ENCODE data around the gene ZNF35.
A peak's percentile ranks its signal among the peaks of the same experiment; 100 is the strongest.

ZNF35 gene

GRCh38 chr3:44648564-44649229 lies at the start of gene ZNF35:
Gene ZNF35 (plus strand): TSS chr3:44648732. CDS start chr3:44651068, 2,336 bp downstream.
- peaks cover 35% of the 10 kb centered on the region for H3K36me3 Mint-ChIP-seq
- H3K9me3 Mint-ChIP-seq: peaks cover 34% of the 10 kb centered on the region
- H3K27ac Mint-ChIP-seq: peak within 1 kb of the TSS; percentile 73
- CTCF ChIA-PET: no interaction called here
- peaks cover 15% of the 10 kb centered on the region for H3K4me1 Mint-ChIP-seq
- peak; percentile 41 for DNase-seq
- H3K27me3 Mint-ChIP-seq: peaks cover 10% of the 10 kb centered on the region
- peak within 1 kb of the TSS; percentile 71 for H3K4me3 Mint-ChIP-seq

GRCh38 chr3:44601749-44602148 lies 46.8 kb upstream of the ZNF35 start:
- no peaks in the 10 kb centered on the region for H3K27me3 Mint-ChIP-seq
- CTCF ChIA-PET: no interaction called here
- no peaks in the 10 kb centered on the region for H3K4me1 Mint-ChIP-seq
- H3K27ac Mint-ChIP-seq: no peak overlapping the region
- no peak for DNase-seq
- peaks cover 2% of the 10 kb centered on the region for H3K9me3 Mint-ChIP-seq
- H3K4me3 Mint-ChIP-seq: no peak overlapping the region
- H3K36me3 Mint-ChIP-seq: no peaks in the 10 kb centered on the region

- no peaks in the 10 kb centered on the region for H3K36me3 Mint-ChIP-seq
- no peaks in the 10 kb centered on the region for H3K27me3 Mint-ChIP-seq
- peaks cover 6% of the 10 kb centered on the region for H3K9me3 Mint-ChIP-seq
- DNase-seq: no peak
- CTCF ChIA-PET: interaction anchor here (0.6 kb wide), 1 partner anchor 16 kb away, joined by 4 read pairs; no protein-coding TSS in a partner anchor
- no peaks in the 10 kb centered on the region for H3K4me1 Mint-ChIP-seq
- H3K27ac Mint-ChIP-seq: no peak overlapping the region
- H3K4me3 Mint-ChIP-seq: no peak overlapping the region
Observed at GRCh38 chr3:44612678-44613077, 35.9 kb upstream of the ZNF35 start.

- CTCF ChIA-PET: no interaction called here
- Mint-ChIP-seq H3K9me3 (no peaks in the 10 kb centered on the region), H3K36me3 (peaks cover 30% of the 10 kb centered on the region), H3K4me1 (peaks cover 27% of the 10 kb centered on the region), H3K27me3 (no peaks in the 10 kb centered on the region), H3K27ac (peak within 1 kb of the TSS; percentile 91), H3K4me3 (peak within 1 kb of the TSS; percentile 88)
- peak; percentile 69 for DNase-seq
Observed at GRCh38 chr3:44624749-44625480, 23.6 kb upstream of the ZNF35 start, which contains the start of gene ZNF197. Gene ZNF197 (plus strand): TSS chr3:44625036. CDS start chr3:44629155, 4,119 bp downstream.

- Mint-ChIP-seq H3K27me3 (no peaks in the 10 kb centered on the region), H3K4me3 (no peak overlapping the region), H3K4me1 (peaks cover 27% of the 10 kb centered on the region), H3K27ac (no peak overlapping the region), H3K9me3 (peaks cover 4% of the 10 kb centered on the region), H3K36me3 (peaks cover 56% of the 10 kb centered on the region)
- CTCF ChIA-PET: no interaction called here
- DNase-seq: no peak
Observed at GRCh38 chr3:44628716-44629115, 19.8 kb upstream of the ZNF35 start.

- Mint-ChIP-seq H3K27ac (peak overlapping the region; percentile 33), H3K4me3 (no peak overlapping the region), H3K4me1 (peaks cover 6% of the 10 kb centered on the region), H3K27me3 (no peaks in the 10 kb centered on the region), H3K9me3 (peaks cover 16% of the 10 kb centered on the region), H3K36me3 (peaks cover 76% of the 10 kb centered on the region)
- CTCF ChIA-PET: no interaction called here
- no peak for DNase-seq
Observed at GRCh38 chr3:44632193-44632592, 16.3 kb upstream of the ZNF35 start.

- Mint-ChIP-seq H3K4me3 (no peak overlapping the region), H3K9me3 (peaks cover 71% of the 10 kb centered on the region), H3K27ac (no peak overlapping the region), H3K4me1 (no peaks in the 10 kb centered on the region), H3K27me3 (no peaks in the 10 kb centered on the region), H3K36me3 (peaks cover 74% of the 10 kb centered on the region)
- DNase-seq: no peak
- CTCF ChIA-PET: no interaction called here
Observed at GRCh38 chr3:44642337-44642736, 6.2 kb upstream of the ZNF35 start.

GRCh38 chr3:44643024-44643423 lies 5.5 kb upstream of the ZNF35 start:
- CTCF ChIA-PET: no interaction called here
- H3K9me3 Mint-ChIP-seq: peaks cover 71% of the 10 kb centered on the region
- H3K4me1 Mint-ChIP-seq: peaks cover 6% of the 10 kb centered on the region
- peaks cover 73% of the 10 kb centered on the region for H3K36me3 Mint-ChIP-seq
- H3K27me3 Mint-ChIP-seq: no peaks in the 10 kb centered on the region
- H3K4me3 Mint-ChIP-seq: no peak overlapping the region
- H3K27ac Mint-ChIP-seq: no peak overlapping the region
- DNase-seq: no peak

GRCh38 chr3:44647771-44648170 lies 761 bp upstream of the ZNF35 start:
- Mint-ChIP-seq H3K36me3 (peaks cover 43% of the 10 kb centered on the region), H3K27me3 (peaks cover 10% of the 10 kb centered on the region), H3K27ac (peak overlapping the region; percentile 73), H3K9me3 (peaks cover 43% of the 10 kb centered on the region), H3K4me1 (peaks cover 15% of the 10 kb centered on the region), H3K4me3 (peak overlapping the region; percentile 71)
- CTCF ChIA-PET: no interaction called here
- no peak for DNase-seq

GRCh38 chr3:44649709-44650108 lies 1.2 kb downstream of the ZNF35 start:
- Mint-ChIP-seq H3K36me3 (peaks cover 40% of the 10 kb centered on the region), H3K4me1 (peaks cover 15% of the 10 kb centered on the region), H3K27me3 (peaks cover 10% of the 10 kb centered on the region), H3K9me3 (peaks cover 36% of the 10 kb centered on the region), H3K4me3 (no peak overlapping the region), H3K27ac (no peak overlapping the region)
- CTCF ChIA-PET: no interaction called here
- DNase-seq: no peak

GRCh38 chr3:44654039-44654438 lies 5.5 kb downstream of the ZNF35 start:
- CTCF ChIA-PET: no interaction called here
- Mint-ChIP-seq H3K4me3 (no peak overlapping the region), H3K36me3 (peaks cover 39% of the 10 kb centered on the region), H3K4me1 (peaks cover 1% of the 10 kb centered on the region), H3K9me3 (peaks cover 34% of the 10 kb centered on the region), H3K27ac (no peak overlapping the region), H3K27me3 (peaks cover 4% of the 10 kb centered on the region)
- DNase-seq: no peak

- H3K27me3 Mint-ChIP-seq: no peaks in the 10 kb centered on the region
- H3K27ac Mint-ChIP-seq: no peak overlapping the region
- H3K36me3 Mint-ChIP-seq: peaks cover 30% of the 10 kb centered on the region
- H3K4me3 Mint-ChIP-seq: no peak overlapping the region
- DNase-seq: no peak
- no peaks in the 10 kb centered on the region for H3K4me1 Mint-ChIP-seq
- H3K9me3 Mint-ChIP-seq: peaks cover 54% of the 10 kb centered on the region
- CTCF ChIA-PET: no interaction called here
Observed at GRCh38 chr3:44659015-44659414, 10.5 kb downstream of the ZNF35 start.

- Mint-ChIP-seq H3K27me3 (no peaks in the 10 kb centered on the region), H3K36me3 (peaks cover 26% of the 10 kb centered on the region), H3K4me3 (no peak overlapping the region), H3K9me3 (peaks cover 55% of the 10 kb centered on the region), H3K27ac (no peak overlapping the region), H3K4me1 (no peaks in the 10 kb centered on the region)
- CTCF ChIA-PET: no interaction called here
- DNase-seq: no peak
Observed at GRCh38 chr3:44659434-44659833, 10.9 kb downstream of the ZNF35 start.

- Mint-ChIP-seq H3K36me3 (peaks cover 20% of the 10 kb centered on the region), H3K9me3 (peaks cover 53% of the 10 kb centered on the region), H3K27me3 (no peaks in the 10 kb centered on the region), H3K27ac (no peak overlapping the region), H3K4me3 (no peak overlapping the region), H3K4me1 (no peaks in the 10 kb centered on the region)
- no peak for DNase-seq
- CTCF ChIA-PET: no interaction called here
Observed at GRCh38 chr3:44661189-44661588, 12.7 kb downstream of the ZNF35 start.

- no peak for DNase-seq
- no peaks in the 10 kb centered on the region for H3K4me1 Mint-ChIP-seq
- H3K4me3 Mint-ChIP-seq: no peak overlapping the region
- CTCF ChIA-PET: no interaction called here
- peaks cover 30% of the 10 kb centered on the region for H3K9me3 Mint-ChIP-seq
- H3K27me3 Mint-ChIP-seq: no peaks in the 10 kb centered on the region
- peaks cover 3% of the 10 kb centered on the region for H3K36me3 Mint-ChIP-seq
- no peak overlapping the region for H3K27ac Mint-ChIP-seq
Observed at GRCh38 chr3:44665173-44665572, 16.6 kb downstream of the ZNF35 start.

All from activated naive CD4-positive, alpha-beta T cell treated with anti-CD3 and anti-CD28 coated beads, Interleukin-2, amount 10 ng/mL, durations not matched to agents 7 days and 5 days (primary cell).